Germinal center (tissue), 1 donor: ENCODE results near the gene KIF3C.
"Not testable (repeated sequence)": the region's sequence is repeated elsewhere in the genome, so short reads cannot be mapped to it uniquely, and the experiment has no call there.

ENCODE experiments used
- DNase-seq: peaks from one replicate; pipeline ENCODE4 v3.0.0; 2012; ENCODE audit warnings: mixed read lengths, low spot score

KIF3C gene

GRCh38 chr2:25999406-25999805 lies 17.1 kb upstream of the KIF3C start:
- not testable (repeated sequence) for DNase-seq

DNA sequence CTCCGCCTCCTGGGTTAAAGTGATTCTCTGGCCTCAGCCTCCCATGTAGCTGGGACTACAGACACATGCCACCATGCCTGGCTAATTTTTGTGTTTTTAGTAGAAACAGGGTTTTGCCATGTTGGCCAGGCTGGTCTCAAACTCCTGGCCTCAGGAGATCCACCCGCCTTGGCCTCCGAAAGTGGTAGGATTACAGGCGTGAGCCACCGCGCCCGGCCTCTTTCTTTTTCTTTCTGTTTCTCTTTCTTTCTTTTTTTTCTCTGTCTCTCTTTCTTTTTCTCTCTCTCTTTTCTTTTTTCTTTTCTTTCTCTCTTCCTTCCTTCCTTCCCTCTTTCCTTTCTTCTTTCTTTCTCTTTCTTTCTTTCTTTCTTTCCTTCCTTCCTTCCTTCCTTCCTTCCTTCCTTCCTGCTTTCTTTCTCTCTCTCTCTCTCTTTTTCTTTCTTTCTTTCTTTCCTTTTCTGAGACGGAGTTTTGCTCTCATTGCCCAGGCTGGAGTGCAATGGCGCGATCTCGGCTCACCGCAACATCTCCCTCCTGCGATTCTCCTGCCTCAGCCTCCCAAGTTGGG lies 16.6 kb upstream of the KIF3C start:
- not testable (repeated sequence) for DNase-seq

- no peak for DNase-seq
Measured at GRCh38 chr2:25996844-25997243, 14.5 kb upstream of the KIF3C start.

GRCh38 chr2:25994509-25994908 lies 12.2 kb upstream of the KIF3C start:
- no peak for DNase-seq

DNA sequence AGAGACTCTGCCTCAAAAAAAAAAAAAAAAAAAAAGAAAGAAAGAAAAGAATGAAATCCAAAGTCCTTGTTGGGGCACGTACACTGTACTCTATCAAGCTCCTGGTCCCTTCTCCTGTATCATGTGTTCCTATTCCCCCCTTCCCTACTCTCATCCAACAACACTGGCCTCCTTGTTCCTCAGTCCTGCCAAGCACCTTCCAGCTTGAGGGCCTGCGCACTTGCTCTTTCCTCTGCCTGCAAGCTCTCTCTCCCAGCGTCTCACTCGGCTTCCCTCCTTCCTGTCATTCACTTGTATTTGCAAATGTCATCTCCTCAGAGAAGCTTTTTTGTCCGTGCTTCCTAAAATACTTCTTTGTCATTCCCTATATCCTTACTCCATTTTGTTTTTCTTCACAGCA lies 10.8 kb upstream of the KIF3C start:
- DNase-seq, result no peak

GRCh38 chr2:25992556-25992955 lies 10.3 kb upstream of the KIF3C start:
- no peak for DNase-seq

DNA sequence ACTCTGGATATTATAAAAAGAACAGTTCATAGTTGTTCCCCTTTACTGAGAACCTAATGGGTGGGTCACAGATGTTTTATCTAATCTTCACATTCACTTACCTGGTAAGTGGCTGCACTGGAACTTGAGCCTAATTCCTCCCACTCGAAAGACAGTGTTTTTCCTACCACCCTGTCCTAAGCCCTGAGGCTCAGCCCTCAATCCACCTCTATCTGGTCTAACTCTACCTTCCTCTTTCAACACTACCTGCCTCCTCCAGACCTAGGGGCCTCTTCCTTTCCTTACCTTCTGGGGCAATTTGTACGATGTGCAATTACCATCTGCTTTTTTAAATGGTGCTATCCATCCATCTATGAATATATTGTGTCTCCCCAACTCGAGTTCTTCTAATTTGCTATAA lies 9.7 kb upstream of the KIF3C start:
- DNase-seq, result no peak

GRCh38 chr2:25989154-25989553 lies 6.9 kb upstream of the KIF3C start:
- no peak for DNase-seq

- DNase-seq, result no peak
Measured at GRCh38 chr2:25988134-25988533, 5.8 kb upstream of the KIF3C start.

- no peak for DNase-seq
Measured at GRCh38 chr2:25983735-25984134, 1.4 kb upstream of the KIF3C start.

GRCh38 chr2:25982968-25983280 lies 627 bp upstream of the KIF3C start:
- no peak for DNase-seq

- peak; percentile 21 for DNase-seq
Measured at GRCh38 chr2:25981596-25982272, 563 bp downstream of the KIF3C start.

DNA sequence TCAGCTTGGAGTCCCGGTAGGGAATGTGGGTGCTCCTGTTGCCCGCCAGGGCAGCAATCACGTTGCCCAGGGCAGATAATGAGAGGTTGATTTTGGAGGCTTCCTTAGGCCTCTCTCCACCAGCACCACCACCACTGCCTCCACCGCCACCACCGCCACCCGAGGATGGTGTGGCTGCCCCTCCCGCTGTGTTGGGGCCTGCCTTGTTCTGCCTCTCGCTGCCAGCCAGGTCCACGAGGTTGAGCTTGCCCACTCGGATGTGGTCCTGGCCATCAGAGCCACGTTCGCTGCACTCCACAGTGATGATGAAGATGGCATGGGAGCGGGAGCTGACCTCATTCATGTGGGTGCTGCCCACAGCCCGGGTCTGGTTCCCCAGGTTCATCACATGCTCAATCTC lies 1.3 kb downstream of the KIF3C start:
- DNase-seq, result no peak

- DNase-seq, result no peak
Measured at GRCh38 chr2:25980076-25980887, 2.0 kb downstream of the KIF3C start.

DNA sequence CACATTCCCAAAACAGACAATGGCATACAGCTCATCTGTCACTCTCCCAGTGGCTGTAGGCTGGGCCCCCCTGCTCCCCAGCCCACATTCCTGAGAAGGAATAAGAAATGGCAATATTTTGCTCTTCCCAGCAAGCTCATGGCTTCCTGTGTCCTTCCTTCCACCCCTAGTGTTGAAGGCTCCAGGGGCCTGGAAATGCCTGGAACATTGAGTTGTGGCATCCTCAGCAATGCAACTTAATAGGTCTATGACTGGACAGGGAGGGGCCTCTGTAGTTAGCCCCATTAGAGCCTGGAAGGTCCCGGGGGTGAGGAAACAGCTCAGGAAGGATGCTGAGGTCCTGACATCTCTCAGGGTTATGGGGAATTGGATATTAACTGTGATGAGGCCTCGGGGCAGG lies 3.3 kb downstream of the KIF3C start:
- DNase-seq, result no peak

DNA sequence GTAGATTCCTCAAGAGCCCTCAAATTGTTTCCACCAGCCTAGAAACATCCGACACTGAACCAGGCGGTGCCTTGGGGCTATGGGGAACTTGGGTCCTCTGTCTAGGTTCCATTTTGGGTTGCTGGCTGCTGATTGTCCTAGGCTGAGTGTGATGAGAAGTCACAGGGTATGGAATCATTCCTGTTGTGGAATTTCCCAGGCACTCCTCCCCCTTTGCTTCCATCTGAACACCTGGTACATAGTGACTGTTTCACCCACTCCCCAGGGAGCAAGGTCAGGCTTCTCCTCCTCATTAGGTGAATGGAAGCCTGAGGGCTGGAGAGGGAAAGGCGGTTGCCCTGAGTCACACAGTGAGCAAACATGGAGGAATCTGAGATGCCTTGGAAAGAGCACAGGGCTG lies 4.5 kb downstream of the KIF3C start:
- DNase-seq, result no peak

DNA sequence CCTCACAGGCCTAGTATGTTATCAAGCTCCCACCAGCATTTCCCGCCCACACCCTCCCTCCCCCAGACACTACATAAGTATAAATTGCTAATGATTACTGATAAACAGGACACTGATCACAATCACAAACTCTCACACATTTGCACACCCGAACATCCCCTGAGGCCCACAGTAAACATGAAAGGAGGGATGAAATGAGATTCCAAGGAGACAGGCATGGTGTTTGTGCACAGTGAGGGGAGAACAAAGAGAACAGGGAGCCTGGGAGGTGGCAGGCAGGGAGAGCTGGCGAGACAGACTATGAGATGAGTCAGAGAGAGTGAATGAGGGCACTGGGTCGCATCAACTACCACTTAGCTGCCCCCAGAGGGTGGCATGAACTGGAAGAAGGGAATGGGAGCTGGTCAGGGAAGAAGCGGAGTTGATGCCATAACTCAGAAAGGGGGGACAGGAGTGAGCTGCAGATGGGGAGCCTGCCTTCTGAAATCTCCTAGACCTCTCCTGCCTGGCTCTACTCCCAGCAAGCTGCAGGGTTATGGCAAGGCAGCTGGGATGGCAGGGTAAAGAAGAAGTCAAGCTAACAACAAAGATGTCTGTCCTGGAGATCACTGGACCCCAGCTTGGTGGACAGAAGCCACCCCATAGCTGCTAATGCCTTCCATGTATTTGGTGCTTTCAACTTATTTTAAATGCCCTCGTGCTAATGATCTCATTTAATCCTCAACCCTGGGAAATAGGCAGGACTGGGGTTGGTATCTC lies 5.1 kb downstream of the KIF3C start:
- no peak for DNase-seq

- DNase-seq, result no peak
Measured at GRCh38 chr2:25972049-25972823, 10.1 kb downstream of the KIF3C start.

GRCh38 chr2:25971596-25971995 lies 10.7 kb downstream of the KIF3C start:
- no peak for DNase-seq

DNA sequence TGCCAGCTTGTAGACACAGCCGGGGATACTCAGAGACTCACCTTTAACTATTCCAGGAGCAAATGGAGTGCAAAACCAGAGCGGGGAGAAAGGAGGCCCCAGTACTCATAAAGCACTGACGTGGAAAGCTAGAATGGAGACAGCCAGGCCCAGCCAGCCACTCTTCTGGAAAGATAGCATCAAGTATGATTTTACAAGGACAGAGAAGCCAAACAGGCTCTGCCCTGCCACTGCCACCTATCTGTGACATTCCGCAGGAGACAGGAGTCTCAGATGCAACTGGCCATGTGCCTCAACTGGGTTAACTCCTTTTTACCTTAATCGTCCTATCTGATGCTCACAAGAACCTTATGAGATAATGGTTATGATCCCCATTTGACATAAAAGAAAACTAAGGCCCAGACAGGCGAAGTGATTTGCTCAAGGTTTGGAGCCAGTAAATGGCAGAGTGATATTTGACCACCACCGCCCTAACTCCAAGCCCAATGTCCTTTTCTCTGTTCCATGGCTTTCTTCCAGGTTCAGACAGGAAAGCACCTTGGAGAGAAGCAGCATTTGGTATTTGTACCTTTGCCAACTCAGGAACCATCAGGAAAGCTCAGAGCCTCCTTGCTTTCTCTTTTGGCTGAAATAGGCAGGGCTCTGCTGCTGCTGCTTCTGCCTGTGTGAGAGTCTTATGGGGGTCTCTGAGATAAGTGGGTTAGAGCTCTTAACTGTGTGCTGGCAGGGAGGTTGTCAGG lies 15.6 kb downstream of the KIF3C start:
- no peak for DNase-seq

DNA sequence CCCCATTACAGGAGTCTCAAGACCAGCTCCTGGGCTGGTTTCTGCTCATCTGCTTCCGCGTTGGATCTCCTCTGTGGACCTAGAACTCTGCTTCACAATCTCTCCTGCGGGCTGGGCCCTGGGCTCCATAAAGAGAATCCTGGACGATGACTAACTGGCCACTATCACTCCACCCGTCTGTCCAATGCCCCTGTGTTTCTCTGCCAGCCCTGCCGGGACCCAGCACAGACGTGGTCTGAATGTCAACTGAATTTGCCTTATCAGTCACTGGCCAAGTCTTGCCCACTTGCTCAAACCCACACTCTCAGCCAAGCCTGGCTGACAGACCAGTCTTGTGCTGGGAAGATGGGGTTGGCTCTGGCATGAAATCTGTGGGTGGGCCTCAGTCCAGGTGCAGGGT lies 17.4 kb downstream of the KIF3C start:
- DNase-seq, result no peak
